ENCODE measurements around the gene SYTL1.
A peak's percentile ranks its signal among the peaks of the same experiment; 100 is the strongest.

Gene SYTL1

GRCh38 chr1:27341525-27342252 is at the start of gene SYTL1:
Gene SYTL1, plus strand, starts transcription at chr1:27342022. Its CDS starts 3,313 bp downstream, at chr1:27345335.
- DNase-seq (ENCODE audit: low spot score) = peak; percentile 83
- no peak for TF ChIP-seq CTCF (IDR thresholded peaks at IDR 0.05; ENCODE audit: extremely low read depth, missing control alignments)

GRCh38 chr1:27292106-27292505 is 49.7 kb upstream of the SYTL1 start:
- DNase-seq (ENCODE audit: low spot score) = no peak
- TF ChIP-seq CTCF (IDR thresholded peaks at IDR 0.05; ENCODE audit: extremely low read depth, missing control alignments) = no peak

- TF ChIP-seq CTCF (IDR thresholded peaks at IDR 0.05; ENCODE audit: extremely low read depth, missing control alignments) = no peak
- DNase-seq (ENCODE audit: low spot score) = no peak
Observed at GRCh38 chr1:27293915-27294314, 47.9 kb upstream of the SYTL1 start.

- peak; percentile 74 for TF ChIP-seq CTCF (IDR thresholded peaks at IDR 0.05; ENCODE audit: extremely low read depth, missing control alignments)
- peak; percentile 75 for DNase-seq (ENCODE audit: low spot score)
Observed at GRCh38 chr1:27296773-27297291, 45.0 kb upstream of the SYTL1 start.

- no peak for DNase-seq (ENCODE audit: low spot score)
- TF ChIP-seq CTCF (IDR thresholded peaks at IDR 0.05; ENCODE audit: extremely low read depth, missing control alignments) = no peak
Observed at GRCh38 chr1:27297903-27298302, 43.9 kb upstream of the SYTL1 start.

GRCh38 chr1:27298632-27299384 is 43.0 kb upstream of the SYTL1 start:
- no peak for TF ChIP-seq CTCF (IDR thresholded peaks at IDR 0.05; ENCODE audit: extremely low read depth, missing control alignments)
- DNase-seq (ENCODE audit: low spot score) = no peak
